Measurements from ENCODE around the gene NUDT4B.
"Not testable (repeated sequence)": the region's sequence is repeated elsewhere in the genome, so short reads cannot be mapped to it uniquely, and the experiment has no call there.

The NUDT4B gene

DNA sequence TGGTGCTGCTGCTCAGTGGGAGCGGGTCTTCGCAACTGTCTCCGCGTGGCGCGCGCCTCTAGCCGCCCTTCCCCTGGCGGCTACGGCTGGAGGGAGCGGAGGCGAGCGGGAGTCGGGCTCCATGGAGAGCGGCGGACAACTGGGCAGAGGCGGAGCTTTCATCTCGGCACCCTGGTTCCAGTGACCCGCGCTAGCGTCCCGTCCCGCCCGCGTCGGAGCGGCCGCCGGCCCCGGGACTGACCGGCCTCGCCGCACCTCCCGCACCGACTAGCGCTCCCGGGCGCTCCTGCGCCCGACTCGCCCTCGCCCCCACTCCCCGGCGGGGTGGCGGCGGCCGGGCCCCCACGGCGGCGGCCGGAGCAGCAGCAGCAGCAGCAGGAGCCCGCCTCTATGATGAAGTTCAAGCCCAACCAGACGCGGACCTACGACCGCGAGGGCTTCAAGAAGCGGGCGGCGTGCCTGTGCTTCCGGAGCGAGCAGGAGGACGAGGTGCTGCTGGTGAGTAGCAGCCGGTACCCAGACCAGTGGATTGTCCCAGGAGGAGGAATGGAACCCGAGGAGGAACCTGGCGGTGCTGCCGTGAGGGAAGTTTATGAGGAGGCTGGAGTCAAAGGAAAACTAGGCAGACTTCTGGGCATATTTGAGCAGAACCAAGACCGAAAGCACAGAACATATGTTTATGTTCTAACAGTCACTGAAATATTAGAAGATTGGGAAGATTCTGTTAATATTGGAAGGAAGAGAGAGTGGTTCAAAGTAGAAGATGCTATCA is at the start of gene NUDT4B:
Gene NUDT4B, plus strand, starts transcription at position 212 of the 772 bp plus-strand sequence. Its CDS starts 179 bp downstream, at position 391.
- not testable (repeated sequence) for DNase-seq

DNA sequence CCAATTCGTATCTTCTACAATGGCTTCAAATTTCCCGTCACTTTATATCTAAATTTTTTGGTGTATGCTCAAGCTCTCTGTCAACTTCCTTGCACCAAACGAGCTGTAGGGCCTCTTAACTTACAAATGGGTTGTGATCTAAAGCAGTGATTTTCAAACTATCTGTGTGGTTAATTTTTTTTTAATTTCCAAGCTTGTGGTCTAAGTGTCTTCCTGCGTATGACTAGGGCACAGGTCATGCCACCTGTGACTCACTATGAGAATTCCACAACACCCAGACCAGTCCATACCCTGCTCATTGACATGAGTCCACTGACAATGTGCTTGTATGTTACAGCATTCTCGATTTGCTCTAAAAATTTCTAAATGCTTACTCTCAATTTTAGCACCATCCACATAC is 49.2 kb upstream of the NUDT4B start:
- not testable (repeated sequence) for DNase-seq

DNA sequence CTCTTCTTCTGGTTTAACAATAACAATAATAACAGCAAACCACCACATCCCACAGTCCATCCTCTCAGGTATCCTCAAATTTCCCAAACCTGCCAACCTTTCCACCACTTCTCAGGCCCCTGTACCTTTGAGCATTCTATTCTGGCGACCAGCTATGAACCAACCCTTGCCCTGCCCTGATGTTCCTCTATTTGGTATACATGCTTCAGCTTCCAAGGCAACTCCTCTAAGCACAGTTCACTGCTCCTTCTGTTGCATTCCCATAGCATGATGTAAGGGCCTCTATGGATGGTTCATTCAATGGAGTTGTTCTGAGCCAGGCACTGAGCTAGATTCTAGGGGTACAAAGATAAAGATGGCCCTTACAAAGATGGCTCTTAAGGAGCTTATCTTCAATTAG is 46.3 kb upstream of the NUDT4B start:
- not testable (repeated sequence) for DNase-seq

DNA sequence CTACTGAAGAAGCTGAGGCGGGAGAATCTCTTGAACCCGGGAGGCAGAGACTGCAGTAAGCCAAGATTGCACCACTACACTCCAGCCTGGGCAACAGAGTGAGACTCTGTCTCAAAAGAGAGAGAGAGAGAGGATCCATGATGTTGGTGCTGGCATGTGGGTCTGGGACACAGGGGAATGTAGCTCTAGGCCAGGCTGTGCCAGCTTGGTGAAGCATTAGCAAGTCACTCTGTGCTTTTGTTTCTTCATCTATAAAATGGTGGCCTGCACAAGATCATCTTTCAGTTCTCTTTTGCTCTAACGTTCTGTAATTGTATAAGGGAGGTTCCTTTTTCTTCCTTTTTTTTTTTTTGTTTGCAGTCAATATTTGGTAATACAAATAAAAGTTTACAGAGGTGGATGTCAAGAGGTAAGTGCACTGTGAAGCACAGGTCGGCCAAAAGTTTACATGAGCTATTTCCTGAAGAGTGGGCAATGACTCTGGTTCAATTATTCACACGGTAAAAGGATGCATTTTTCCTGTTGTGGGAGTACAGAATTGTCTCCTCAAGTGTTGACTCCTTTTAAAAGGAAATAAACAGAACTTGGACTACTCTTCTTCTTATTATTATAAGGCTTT is 44.5 kb upstream of the NUDT4B start:
- DNase-seq, result not testable (repeated sequence)

DNA sequence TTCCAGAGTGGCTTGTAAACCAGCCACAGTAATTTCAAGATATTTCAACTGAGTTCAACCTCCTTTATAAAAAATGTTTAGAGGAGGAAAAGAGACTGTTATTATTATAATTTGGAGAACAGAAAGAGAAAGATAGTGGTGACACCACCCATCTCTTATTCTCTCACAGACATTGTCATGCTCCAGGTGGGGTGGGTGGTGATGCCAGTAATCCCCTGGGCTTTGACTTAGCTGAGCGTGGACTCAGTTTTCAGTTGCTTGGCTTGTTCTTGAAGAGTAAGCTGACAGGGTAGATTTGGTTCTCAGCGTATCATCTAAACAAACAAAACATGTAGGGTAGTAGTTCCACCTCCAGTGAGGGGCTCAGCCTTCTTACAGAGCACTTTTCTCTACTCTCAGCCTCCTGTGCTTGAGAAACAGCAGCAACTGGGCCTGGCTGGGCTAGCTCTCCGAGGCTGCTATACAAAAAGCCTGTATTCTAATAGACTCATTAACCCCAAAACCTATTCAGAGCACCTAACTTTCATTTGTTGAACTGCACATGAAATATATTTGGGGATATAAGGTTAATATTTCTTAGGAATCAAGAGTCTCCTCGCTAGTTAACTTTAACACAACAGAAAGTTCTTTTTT is 43.1 kb upstream of the NUDT4B start:
- DNase-seq, result not testable (repeated sequence)

DNA sequence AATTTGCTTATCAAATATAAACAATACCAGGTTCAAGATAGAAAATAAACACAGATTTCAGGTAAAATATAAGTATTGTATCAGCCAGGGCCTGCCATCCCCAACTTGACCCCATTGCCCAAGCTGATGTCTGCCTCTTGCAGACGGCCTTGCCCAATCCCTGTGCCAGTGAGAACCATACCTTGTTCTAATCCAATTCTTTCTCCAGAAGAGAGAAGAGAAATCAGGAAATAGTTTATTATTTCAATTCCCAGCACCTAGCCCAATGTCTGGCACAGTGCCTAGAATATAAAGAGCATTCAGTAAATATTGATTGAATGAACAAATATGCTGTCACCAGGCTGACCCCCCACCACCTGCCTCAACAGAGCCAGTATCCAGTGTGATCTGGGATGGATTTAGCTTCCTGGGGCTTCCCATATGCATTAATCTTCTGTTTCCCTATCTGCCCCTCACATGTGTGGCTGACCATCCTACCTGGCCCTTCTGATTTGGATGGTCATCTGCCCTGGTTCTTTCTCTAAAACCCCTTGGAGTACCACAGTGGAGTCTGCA is 39.7 kb upstream of the NUDT4B start:
- not testable (repeated sequence) for DNase-seq

DNA sequence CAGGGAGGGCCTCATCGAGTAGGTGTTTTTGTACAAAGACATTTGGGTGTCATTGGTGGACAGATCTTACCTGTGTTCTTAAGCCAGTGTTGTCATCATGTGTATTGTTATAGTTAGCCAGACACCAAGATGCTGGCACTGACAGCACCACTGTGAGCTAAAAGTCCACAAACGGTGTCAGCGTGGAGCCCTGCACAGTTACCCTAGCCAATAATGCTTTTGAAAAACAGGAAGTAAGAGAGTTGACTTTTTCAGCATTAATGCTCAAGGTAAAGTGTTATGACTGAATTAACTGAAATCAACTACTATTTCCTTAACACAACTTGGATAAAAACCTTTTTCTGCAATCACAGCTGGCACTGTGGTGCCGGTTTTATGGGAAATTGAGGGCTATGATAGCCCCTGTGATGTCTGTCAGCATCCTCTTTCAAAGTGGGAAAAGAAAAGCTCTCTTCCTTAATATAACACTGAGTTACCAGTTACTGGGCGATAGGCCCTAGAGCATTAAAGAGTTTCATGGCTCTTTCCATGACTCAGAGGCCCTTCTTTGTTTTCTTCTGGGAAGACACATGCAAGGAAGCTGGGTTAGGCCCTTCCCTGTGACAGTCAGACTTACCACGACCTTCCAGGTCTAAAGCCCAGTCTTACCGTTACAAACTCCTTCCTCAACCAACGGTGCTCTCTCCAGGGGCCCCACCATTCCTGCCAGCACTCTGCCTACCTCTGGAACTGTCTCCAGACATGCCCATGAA is 37.6 kb upstream of the NUDT4B start:
- not testable (repeated sequence) for DNase-seq

DNA sequence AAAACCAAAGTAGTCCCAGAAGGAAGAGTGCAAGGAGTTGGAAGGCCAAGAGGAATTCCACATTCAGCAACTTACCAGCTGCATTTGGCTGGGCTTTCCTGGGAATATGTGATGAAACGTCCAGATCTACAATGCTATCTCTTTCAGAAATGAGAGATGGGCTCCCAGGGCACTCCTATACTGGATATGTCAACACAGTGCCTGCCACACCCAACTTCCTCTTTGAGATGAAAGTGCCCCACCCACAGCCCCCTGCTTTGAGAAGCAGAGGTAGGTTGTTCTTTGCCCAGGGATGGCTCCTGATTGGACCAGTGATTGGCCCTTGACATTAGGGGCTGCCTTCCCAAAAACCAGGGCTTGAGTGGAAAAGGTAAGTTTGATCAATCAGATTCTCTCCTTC is 36.2 kb upstream of the NUDT4B start:
- not testable (repeated sequence) for DNase-seq

DNA sequence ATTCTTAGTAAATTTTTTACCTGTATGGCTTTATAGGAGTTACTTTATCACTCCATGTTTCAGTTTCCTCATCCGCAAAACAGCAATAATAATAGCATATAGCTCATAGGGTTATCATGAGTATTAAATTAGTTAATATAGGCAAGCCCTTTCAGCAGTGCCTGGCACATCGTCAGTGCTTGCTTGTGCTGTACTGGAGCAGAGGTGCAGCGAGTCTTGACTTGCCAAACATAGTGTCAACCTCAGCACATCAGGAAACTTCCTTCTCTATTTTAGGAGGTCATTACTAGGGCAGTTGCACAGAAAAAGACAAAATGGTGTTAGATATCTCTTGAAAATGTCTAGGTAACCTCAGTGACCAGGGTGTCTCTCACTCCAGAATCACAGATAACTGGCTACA is 33.1 kb upstream of the NUDT4B start:
- DNase-seq, result not testable (repeated sequence)

DNA sequence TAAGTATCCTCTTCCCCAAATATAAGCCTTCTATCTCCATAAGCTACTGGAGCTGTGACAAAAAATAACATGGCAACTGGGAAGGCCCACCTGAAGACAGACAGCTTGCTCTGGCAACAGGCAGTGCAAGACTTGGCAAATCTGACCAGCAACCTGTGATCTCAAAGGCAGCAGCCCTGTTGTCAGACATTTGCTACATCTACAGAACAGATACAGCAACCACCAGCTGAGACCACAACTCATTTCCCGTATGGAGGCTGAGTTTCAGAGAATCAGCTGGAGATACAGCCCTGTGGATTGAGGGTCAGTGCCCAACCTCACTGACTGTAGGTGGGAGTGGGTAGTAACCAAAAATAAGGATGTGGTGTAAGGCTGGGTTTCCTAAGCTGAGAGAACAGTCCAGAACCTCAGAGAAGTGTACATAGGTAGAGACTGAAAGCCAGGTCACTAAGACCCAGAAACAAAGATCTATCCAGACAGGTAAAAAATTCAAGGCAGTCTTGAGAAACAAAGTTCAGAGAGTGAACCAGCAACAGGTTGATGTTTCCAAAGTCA is 31.5 kb upstream of the NUDT4B start:
- DNase-seq, result not testable (repeated sequence)

DNA sequence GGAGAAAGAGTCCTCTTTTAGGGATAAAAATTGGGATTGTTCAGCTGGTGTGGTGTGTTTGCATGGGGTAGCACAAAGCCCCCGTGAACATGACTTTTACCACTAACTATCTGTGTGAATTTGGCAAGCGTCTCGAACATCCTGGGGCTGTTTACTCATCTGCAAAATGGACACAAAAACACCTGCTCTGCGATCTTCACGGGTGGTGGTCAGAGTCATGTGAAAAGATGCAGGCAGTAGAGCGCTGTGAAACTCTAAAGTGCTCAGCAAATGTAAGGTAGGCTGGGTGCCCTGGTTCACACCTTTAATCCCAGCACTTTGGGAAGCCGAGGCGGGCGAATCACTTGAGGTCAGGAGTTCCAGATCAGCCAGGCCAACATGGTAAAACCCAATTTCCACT is 27.7 kb upstream of the NUDT4B start:
- not testable (repeated sequence) for DNase-seq

DNA sequence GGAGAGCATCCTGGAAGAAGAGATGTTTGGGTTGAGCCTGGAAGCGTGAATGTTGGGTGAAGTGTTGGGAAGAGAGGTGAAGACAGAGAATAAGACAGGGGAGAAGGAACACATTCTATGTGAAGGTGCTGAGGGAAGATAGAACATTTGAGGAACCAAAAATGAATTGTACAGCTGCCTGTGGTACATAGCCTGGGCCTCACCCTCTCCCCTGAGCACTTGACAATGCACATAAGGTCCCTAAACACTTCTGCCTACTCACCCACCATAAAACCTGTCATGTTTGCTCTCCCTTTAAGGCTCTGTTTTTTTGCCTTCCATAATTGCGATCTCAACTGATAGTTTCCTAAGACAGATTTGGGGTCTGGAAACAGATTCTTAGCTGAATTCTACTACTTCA is 25.8 kb upstream of the NUDT4B start:
- not testable (repeated sequence) for DNase-seq

DNA sequence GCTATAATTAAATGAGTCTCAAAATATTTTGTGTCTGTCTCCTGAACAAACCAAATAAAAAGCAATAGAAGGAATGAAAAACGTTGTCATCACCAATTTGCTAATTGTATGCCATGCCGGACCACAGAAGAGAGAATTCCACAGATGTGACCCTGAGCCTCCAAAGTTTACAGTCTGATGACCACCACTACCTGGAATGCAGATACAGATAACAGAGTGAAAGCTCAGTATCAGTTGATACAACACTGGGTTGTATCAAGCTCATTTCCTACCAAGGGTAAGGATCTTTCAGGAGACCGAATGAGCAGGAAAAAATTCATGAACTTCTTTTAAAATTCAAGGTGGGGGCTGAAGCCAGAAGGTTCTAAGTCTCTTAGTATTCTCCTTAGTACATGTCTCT is 25.1 kb upstream of the NUDT4B start:
- not testable (repeated sequence) for DNase-seq

DNA sequence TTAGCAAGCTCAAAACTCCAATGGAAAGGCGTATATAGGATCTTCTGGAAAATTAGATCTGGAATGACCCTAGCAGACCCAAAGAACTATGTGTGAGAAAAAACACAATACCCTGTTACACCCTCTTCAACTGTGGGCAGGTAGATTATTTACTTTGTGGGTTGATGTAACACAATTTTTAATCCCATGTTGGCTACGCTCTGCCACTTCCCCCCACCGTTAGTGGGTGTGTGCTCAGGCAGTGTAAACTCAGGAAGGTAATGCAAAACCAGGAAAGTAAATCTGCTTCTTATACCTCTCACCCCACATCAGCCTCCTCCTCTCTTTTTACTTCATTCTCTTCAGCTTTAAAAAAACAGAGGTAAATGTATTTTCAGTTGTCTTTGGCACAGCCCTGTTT is 23.7 kb upstream of the NUDT4B start:
- DNase-seq, result not testable (repeated sequence)

DNA sequence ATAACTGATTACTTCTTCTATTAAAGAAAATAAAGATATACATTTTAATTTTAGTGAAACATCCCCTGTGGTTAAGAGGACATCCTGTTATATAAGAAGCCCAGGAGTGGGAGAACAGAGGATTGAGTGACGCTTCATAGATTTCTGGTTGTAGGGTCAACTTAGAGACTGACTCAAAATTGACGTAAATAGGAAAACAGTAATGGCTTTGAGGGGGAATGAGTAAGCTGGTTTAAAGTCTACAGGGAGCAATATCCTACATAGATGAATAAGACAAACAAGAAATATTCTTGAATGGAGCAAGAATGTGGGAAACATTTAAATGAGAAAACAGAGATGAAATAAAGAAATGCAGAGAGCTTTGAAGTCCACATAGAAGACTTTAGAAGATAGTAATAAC is 20.7 kb upstream of the NUDT4B start:
- not testable (repeated sequence) for DNase-seq

DNA sequence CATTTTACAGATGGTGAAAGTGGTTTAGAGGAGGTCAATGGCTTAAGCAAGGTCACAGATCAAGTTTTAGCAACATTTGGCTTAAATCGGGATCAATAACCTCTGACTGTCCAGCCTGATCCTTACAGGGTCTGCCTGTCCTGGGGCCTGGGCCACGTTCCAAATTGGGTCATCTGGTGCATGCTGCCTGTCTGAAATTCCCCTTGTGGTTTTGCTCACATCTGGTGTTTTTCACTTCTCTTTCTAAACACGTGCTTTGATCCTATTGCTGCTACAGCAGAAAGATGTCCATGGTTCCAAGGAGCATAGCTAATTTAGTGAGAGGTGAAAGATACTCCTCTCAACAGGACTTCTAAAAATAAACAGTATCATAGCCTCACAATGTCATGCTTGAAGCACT is 19.4 kb upstream of the NUDT4B start:
- DNase-seq, result not testable (repeated sequence)

DNA sequence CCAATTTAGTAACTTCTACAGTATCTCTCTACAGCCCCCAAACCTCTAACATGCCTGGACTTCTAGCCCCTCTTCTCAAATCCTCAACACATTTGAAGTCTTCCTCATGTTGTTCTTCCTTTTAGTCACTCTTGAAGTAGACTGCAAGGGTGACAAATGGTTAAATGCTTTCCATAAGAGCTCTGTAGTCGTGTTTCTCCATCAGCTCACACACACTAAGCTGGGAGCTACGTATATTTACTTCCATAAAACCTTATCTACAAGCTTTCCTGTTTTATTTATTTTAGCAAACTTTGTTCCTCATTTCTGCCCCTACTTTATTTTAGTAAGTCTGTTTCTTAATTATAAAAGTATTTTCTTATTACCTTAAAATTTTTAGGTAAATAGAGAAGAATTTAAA is 19.0 kb upstream of the NUDT4B start:
- not testable (repeated sequence) for DNase-seq

DNA sequence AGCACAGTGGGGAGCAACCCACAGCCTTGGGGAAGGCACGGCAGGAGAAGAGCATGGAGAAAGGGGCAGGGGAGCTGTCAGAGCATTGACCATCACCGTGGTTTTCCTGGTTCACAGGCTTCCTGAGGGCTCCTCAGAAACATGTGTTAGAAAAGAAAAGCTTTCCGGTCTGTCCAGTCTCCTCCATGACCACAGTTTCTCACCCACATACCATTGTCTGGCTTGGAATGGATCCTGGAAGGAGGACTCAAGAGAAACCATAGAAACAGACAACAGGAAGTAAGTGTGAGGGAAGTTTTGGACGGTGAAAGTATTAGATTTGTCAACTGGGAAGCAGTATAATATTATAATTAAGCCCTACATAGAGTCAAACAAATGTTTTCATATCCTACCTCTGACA is 16.3 kb upstream of the NUDT4B start:
- not testable (repeated sequence) for DNase-seq

DNA sequence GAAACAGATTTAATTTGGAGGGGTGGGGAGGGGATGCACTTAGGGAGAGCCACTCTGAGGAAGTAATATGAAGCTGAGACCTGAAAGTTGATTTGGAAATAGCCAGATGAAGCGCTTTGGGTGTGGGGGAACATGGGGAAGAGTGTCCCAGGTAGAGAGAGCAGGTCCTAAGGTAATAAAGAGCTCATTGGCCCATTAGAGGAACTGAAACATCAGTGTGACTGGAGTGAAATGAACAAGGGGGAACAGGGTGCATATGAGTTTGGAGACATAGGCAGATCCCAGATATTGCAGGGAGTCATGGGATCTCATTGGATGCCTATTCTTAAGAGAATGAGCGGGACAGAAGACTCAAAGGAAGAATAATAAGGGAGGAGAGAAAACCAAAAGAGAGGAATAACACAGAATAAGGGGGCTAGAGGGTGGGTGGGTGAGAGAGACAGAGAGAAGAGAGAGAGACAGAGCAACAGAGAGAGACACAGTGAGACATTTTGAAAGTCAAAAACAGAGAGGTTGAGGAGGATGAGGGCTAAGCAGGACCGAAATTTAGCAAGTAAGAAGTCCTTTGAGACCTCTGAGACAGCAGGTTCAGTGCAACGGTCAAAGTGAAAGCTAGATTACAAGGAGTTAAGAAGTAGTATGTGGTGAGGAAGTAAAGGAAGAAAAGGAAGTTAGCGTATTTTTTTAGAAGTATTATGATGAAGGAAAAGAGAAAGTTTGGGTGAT is 14.8 kb upstream of the NUDT4B start:
- DNase-seq, result not testable (repeated sequence)

DNA sequence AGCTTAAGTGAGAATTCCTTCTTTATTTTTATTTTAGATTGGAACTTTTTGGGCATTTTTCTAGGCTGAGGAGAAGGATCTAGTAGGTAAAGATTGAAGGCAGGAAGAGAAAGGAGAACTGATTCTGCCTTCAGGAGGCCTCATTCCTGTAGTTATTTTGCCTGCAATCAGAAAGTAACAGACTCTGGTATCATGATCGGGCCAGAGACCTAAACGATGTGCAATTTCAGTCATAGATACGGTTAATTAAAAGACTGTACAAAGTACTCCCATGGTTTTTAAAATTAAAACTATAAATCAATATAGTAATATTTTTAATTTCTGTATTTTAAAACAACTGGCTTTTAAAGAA is 14.3 kb upstream of the NUDT4B start:
- DNase-seq, result not testable (repeated sequence)

DNA sequence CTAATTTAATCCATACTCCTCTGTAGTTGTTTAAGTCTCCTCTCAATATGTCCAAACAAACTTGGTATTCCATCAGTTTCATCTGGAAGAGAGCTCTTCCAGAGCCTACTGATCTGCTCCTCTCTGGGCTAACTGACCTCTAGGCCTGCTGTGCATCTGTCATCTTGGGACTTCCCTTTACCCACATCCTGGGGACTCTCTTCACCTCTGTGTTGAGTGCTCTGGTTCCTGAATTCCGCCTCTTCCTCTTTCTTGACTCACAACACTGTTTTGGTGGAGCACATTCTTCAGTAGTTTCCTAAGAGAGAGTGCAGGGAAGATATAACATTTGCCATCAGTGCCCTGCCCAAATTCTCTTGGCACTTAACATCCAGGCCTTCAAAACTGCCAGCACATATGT is 13.0 kb upstream of the NUDT4B start:
- DNase-seq, result not testable (repeated sequence)

DNA sequence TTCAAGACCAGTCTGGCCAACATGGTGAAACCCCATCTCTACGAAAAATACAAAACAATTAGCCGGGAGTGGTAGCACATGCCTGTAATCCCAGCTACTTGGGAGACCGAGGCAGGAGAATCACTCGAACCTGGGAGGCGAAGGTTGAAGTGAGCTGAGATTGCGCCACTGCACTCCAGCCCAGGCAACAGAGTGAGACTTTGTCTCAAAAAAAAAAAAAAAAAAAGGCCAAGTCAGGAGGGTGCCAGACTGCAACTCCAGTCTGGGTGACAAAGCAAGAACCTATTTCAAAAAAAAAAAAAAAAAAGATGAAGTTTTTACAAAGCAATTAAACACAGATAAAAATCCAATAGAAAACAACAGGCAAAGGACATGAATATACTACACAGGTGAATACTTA is 9.9 kb upstream of the NUDT4B start:
- not testable (repeated sequence) for DNase-seq
